OCI-LY7 (cell line): ENCODE results near the gene DTX1. TPM values are rescaled to one million over a fixed set of nuclear protein-coding genes. Genes with fewer than 3 reads are reported as not detected.
A peak's percentile ranks its signal among the peaks of the same experiment; 100 is the strongest.

Experiments
- BruUV-seq: library from RNA; stranded (reverse); fragments of 400-500 nt; replicated peaks from 2 replicates; lab custom pipeline; 2021; lab: Mats Ljungman, UMichigan
- CTCF ChIA-PET: fragments of 300-600 bp; sonication (Branson Sonifier 250); formaldehyde crosslinking; loops from one replicate; lab custom pipeline; 2022; ENCODE audit warnings: antibody characterized with exemption; ENCODE audit not compliant: unreplicated experiment; lab: Charles Lee
- POLR2A ChIA-PET: fragments of 300-600 bp; sonication (Branson Sonifier 250); formaldehyde crosslinking; loops from one replicate; lab custom pipeline; 2022; ENCODE audit warnings: antibody characterized with exemption; lab: Charles Lee
- DNase-seq: peaks from one replicate; pipeline ENCODE4 v3.0.0-alpha.2; 2015; ENCODE audit warnings: low spot score
- H2AFZ ChIP-seq: fragments of 200-600 bp; sonication (generic), shearing (Covaris generic); 2 replicates; pipeline ENCODE4 v1.6.1; 2014; ENCODE audit warnings: mild to moderate bottlenecking, antibody characterized with exemption, low read length, moderate library complexity
- H3K27ac ChIP-seq: fragments of 200-600 bp; sonication (generic); 2 replicates; pipeline ENCODE4 v1.5.1; 2014; ENCODE audit warnings: mixed run types, low read depth, mild to moderate bottlenecking, moderate library complexity, low read length, inconsistent platforms; ENCODE audit not compliant: poor library complexity, severe bottlenecking
- H3K36me3 ChIP-seq: fragments of 200-600 bp; sonication (generic); 2 replicates; pipeline ENCODE4 v1.6.1; 2014; ENCODE audit warnings: mild to moderate bottlenecking, antibody characterized with exemption, low read length, moderate library complexity, mixed read lengths; ENCODE audit not compliant: insufficient read depth
- H3K4me1 ChIP-seq: fragments of 200-600 bp; sonication (generic); 2 replicates; pipeline ENCODE4 v1.5.1; 2014; ENCODE audit warnings: mild to moderate bottlenecking, low read length; ENCODE audit not compliant: insufficient read depth, poor library complexity, severe bottlenecking
- H3K4me2 ChIP-seq: fragments of 200-600 bp; sonication (generic); 2 replicates; pipeline ENCODE4 v1.6.1; 2014; ENCODE audit warnings: mild to moderate bottlenecking, low read length
- H3K4me3 ChIP-seq: fragments of 200-600 bp; sonication (generic); 2 replicates; pipeline ENCODE4 v1.5.1; 2014; ENCODE audit warnings: mild to moderate bottlenecking, low read depth, low read length; ENCODE audit not compliant: poor library complexity, severe bottlenecking
- H3K79me2 ChIP-seq: fragments of 200-600 bp; sonication (generic); 2 replicates; pipeline ENCODE4 v1.6.1; 2016; ENCODE audit warnings: low read depth, mild to moderate bottlenecking, low read length, moderate library complexity, mixed read lengths; ENCODE audit not compliant: insufficient read depth
- H3K9me2 ChIP-seq: fragments of 200-600 bp; sonication (generic); 2 replicates; pipeline ENCODE4 v1.6.1; 2016; ENCODE audit warnings: mild to moderate bottlenecking, low read length, mixed read lengths; ENCODE audit not compliant: insufficient read depth
- H3K9me3 ChIP-seq: fragments of 200-600 bp; sonication (generic); 2 replicates; pipeline ENCODE4 v1.6.1; 2014; ENCODE audit warnings: mild to moderate bottlenecking, mixed run types, low read length, mixed read lengths
- H4K20me1 ChIP-seq: fragments of 200-600 bp; sonication (generic); 2 replicates; pipeline ENCODE4 v1.6.1; 2014; ENCODE audit warnings: mild to moderate bottlenecking, antibody characterized with exemption, low read length, moderate library complexity, mixed read lengths; ENCODE audit not compliant: insufficient read depth
- CTCF ChIP-seq: fragments of 200-600 bp; sonication (generic); conservative IDR thresholded peaks from 2 replicates; pipeline ENCODE4 v1.5.1; 2014; ENCODE audit warnings: mild to moderate bottlenecking, antibody characterized with exemption, low read length, moderate library complexity, mixed read lengths
- EZH2phosphoT487 ChIP-seq: fragments of 200-600 bp; sonication (generic); IDR thresholded peaks from 2 replicates; pipeline ENCODE4 v1.6.1; 2018; ENCODE audit warnings: low read depth, borderline replicate concordance, mild to moderate bottlenecking, mixed run types, antibody characterized with exemption, low read length, moderate library complexity, mixed read lengths
- intact Hi-C: fragments of 100-400 bp; cut with micrococcal nuclease; formaldehyde crosslinking; loops from one replicate; pipeline ENCODE4 v1.10.0; 2022; ENCODE audit not compliant: unreplicated experiment
- total RNA-seq, 2 experiments: library from RNA; depleted of rRNA in 1 of 2; stranded (reverse); fragments of >200 nt in 1 of 2; shearing (Covaris generic) in 1 of 2; gene quantifications; 2 replicates each; pipeline ENCODE4 v1.2.3, GENCODE V29; 2014 to 2022

DTX1 gene
- total RNA-seq, 2 experiments from 2014 or later: 293 to 535 TPM

- peak overlapping the region; percentile 37 for H3K4me3 ChIP-seq
- H4K20me1 ChIP-seq: peaks cover 7% of the 10 kb centered on the region; the same call in 1 of the 2 replicates
- H3K27ac ChIP-seq: peak overlapping the region; percentile 97
- POLR2A ChIA-PET: interaction anchor here (0.7 kb wide), 1 partner anchor 242 kb away, joined by 3 read pairs; no protein-coding TSS in a partner anchor
- peak overlapping the region; percentile 79 for H3K4me2 ChIP-seq
- TF ChIP-seq CTCF: no peak
- no peak for TF ChIP-seq EZH2phosphoT487
- CTCF ChIA-PET: interaction anchor here (1.3 kb wide), 1 partner anchor 39 kb away, joined by 4 read pairs; no protein-coding TSS in a partner anchor
- no TSS peak for BruUV-seq
- H3K9me2 ChIP-seq: no peaks in the 10 kb centered on the region
- intact Hi-C loops: no loop called here
- no peaks in the 10 kb centered on the region for H3K9me3 ChIP-seq
- H3K4me1 ChIP-seq: peaks cover 100% of the 10 kb centered on the region
- H3K36me3 ChIP-seq: peaks cover 99% of the 10 kb centered on the region
- DNase-seq: peak; percentile 48
- no peak overlapping the region for H2AFZ ChIP-seq
- H3K79me2 ChIP-seq: peaks cover 90% of the 10 kb centered on the region
Observed at GRCh38 chr12:113088037-113088436, 31.5 kb downstream of the DTX1 start.

- intact Hi-C loops: no loop called here
- Histone ChIP-seq H2AFZ (no peak overlapping the region), H3K27ac (peak overlapping the region; percentile 97), H3K36me3 (peaks cover 97% of the 10 kb centered on the region), H4K20me1 (peaks cover 7% of the 10 kb centered on the region; the same call in 1 of the 2 replicates), H3K79me2 (peaks cover 79% of the 10 kb centered on the region), H3K4me2 (peak overlapping the region; percentile 79), H3K4me3 (peak overlapping the region; percentile 8), H3K9me2 (no peaks in the 10 kb centered on the region), H3K4me1 (peaks cover 97% of the 10 kb centered on the region), H3K9me3 (no peaks in the 10 kb centered on the region)
- TF ChIP-seq EZH2phosphoT487: no peak
- no peak for TF ChIP-seq CTCF
- DNase-seq: no peak
- ChIA-PET CTCF (no interaction called here), POLR2A (interaction anchor here (0.6 to 1.5 kb wide), 5 partner anchors 18 to 59 kb away, joined by 3 to 4 read pairs (median 4); no protein-coding TSS in a partner anchor)
- no TSS peak for BruUV-seq
Observed at GRCh38 chr12:113088971-113089756, 32.6 kb downstream of the DTX1 start.

- Histone ChIP-seq H2AFZ (no peak overlapping the region), H3K27ac (peak overlapping the region; percentile 97), H3K4me1 (peaks cover 91% of the 10 kb centered on the region), H3K4me2 (peak overlapping the region; percentile 79), H3K9me3 (no peaks in the 10 kb centered on the region), H4K20me1 (peaks cover 7% of the 10 kb centered on the region; the same call in 1 of the 2 replicates), H3K9me2 (no peaks in the 10 kb centered on the region), H3K36me3 (peaks cover 96% of the 10 kb centered on the region), H3K79me2 (peaks cover 73% of the 10 kb centered on the region), H3K4me3 (no peak overlapping the region)
- no peak for DNase-seq
- TF ChIP-seq CTCF: no peak
- TF ChIP-seq EZH2phosphoT487: no peak
- BruUV-seq: no TSS peak
- intact Hi-C loops: no loop called here
- ChIA-PET CTCF (no interaction called here), POLR2A (interaction anchor here (0.7 to 1.5 kb wide), 4 partner anchors 19 to 58 kb away, joined by 3 to 5 read pairs (median 4); partner anchors contain the start of gene RASAL1)
Observed at GRCh38 chr12:113089839-113090238, 33.3 kb downstream of the DTX1 start.
